Lower leg skin (tissue), 4 donors: ENCODE results near the gene RIPK4. TPM values are rescaled to one million over a fixed set of nuclear protein-coding genes. Genes with fewer than 3 reads are reported as not detected.

Source experiments
- DNase-seq, 2 donors: peaks; one replicate each; pipeline ENCODE4 v3.0.0-alpha.2; 2019; ENCODE audit warnings: low spot score in 2 of 2
- H3K4me3 ChIP-seq: fragments of 200-600 bp; sonication (generic); 2 replicates; pipeline ENCODE4 v1.5.1; 2017; ENCODE audit warnings: mild to moderate bottlenecking, low read depth; ENCODE audit not compliant: poor library complexity, severe bottlenecking
- CTCF ChIP-seq, 3 donors: fragments of 450-650 bp; IDR thresholded peaks; one replicate each; pipeline ENCODE4 v1.5.1; 2016; ENCODE audit warnings: antibody characterized with exemption in 3 of 3, mild to moderate bottlenecking in 3 of 3, moderate library complexity in 2 of 3
- POLR2A ChIP-seq, 2 donors: fragments of 450-650 bp; IDR thresholded peaks; one replicate each; pipeline ENCODE4 v1.6.1; 2016 to 2017; ENCODE audit warnings: antibody characterized with exemption in 2 of 2, mild to moderate bottlenecking in 1 of 2, moderate library complexity in 1 of 2
- WGBS, 2 donors: methylation state at CpG; one replicate each; pipeline ENCODE4 v1.1.5; 2018; 5-methylcytosine and 5-hydroxymethylcytosine counted together
- intact Hi-C: fragments of 100-400 bp; cut with DNase I; formaldehyde crosslinking; loops from one replicate; pipeline ENCODE4 v1.15.0; 2023; ENCODE audit warnings: low total_unique reads
- total RNA-seq, 4 donors: library from RNA; depleted of rRNA; stranded (reverse); fragments of >200 nt; gene quantifications; one replicate each; pipeline ENCODE4 v1.1.0, GENCODE V29; 2016

RIPK4 gene
- total RNA-seq, 4 donors from 2014 or later = 61.0 to 88.1 (median 68.2) TPM

GRCh38 chr21:41744028-41744930, 22.6 kb downstream of the RIPK4 start:
- no peak for DNase-seq
- no peak overlapping the region for H3K4me3 ChIP-seq
- WGBS, 2 donors = 75 to 76% methylated on average over 43 of the region's 43 CpGs
- TF ChIP-seq CTCF (IDR thresholded peaks at IDR 0.05) (no peak), POLR2A (IDR thresholded peaks at IDR 0.05) (no peak)
- intact Hi-C loops = no loop called here

- TF ChIP-seq POLR2A (IDR thresholded peaks at IDR 0.05) (no peak), CTCF (IDR thresholded peaks at IDR 0.05) (no peak)
- intact Hi-C loops = no loop called here
- WGBS, 2 donors = 70 to 79% methylated on average over 26 of the region's 26 CpGs
- no peak for DNase-seq
- H3K4me3 ChIP-seq = no peak overlapping the region
Observed at GRCh38 chr21:41743321-41744027, 23.4 kb downstream of the RIPK4 start.

GRCh38 chr21:41742073-41742875, 24.6 kb downstream of the RIPK4 start:
- DNase-seq = no peak
- intact Hi-C loops = no loop called here

GRCh38 chr21:41741253-41742072, 25.4 kb downstream of the RIPK4 start:
- WGBS, 2 donors = 90 to 94% methylated on average over 39 to 47 of the region's 55 CpGs
- intact Hi-C loops = no loop called here
- TF ChIP-seq POLR2A (IDR thresholded peaks at IDR 0.05) (no peak), CTCF (IDR thresholded peaks at IDR 0.05) (no peak)
- DNase-seq = no peak
- H3K4me3 ChIP-seq = no peak overlapping the region

More at GRCh38 chr21:41742073-41742875, 24.6 kb downstream of the RIPK4 start:
- 82 to 83% methylated on average over 30 of the region's 30 CpGs for WGBS, 2 donors
- no peak for TF ChIP-seq POLR2A (IDR thresholded peaks at IDR 0.05)
- no peak for TF ChIP-seq CTCF (IDR thresholded peaks at IDR 0.05)
- no peak overlapping the region for H3K4me3 ChIP-seq
